PFSK-1 (cell line): ENCODE results near the gene LPAR1.

Source experiments
- FOXP2 ChIP-seq: optimal IDR thresholded peaks from 2 replicates; pipeline ENCODE3; 2011; ENCODE audit warnings: borderline replicate concordance, control low read depth, inconsistent platforms; ENCODE audit not compliant: insufficient read depth; ENCODE audit errors: extremely low read length, extremely low read depth
- POLR2AphosphoS5 ChIP-seq: IDR thresholded peaks from 2 replicates; pipeline ENCODE4 v1.6.1; 2012; ENCODE audit warnings: low read depth, mild to moderate bottlenecking, control low read depth, low read length, moderate library complexity
- REST ChIP-seq, 2 experiments: IDR thresholded peaks; 2 replicates each; pipeline versions ENCODE4 v1.6.1 to v1.8.0; 2011 to 2012; ENCODE audit warnings: low read depth in 2 of 2, low read length in 2 of 2, control low read depth in 1 of 2, inconsistent platforms in 1 of 2, mild to moderate bottlenecking in 1 of 2, moderate library complexity in 1 of 2; ENCODE audit not compliant: insufficient read depth in 1 of 2
- SIN3A ChIP-seq: IDR thresholded peaks from 2 replicates; pipeline ENCODE4 v1.6.1; 2012; ENCODE audit warnings: mild to moderate bottlenecking, low read length, moderate library complexity, borderline replicate concordance; ENCODE audit not compliant: insufficient read depth
- TAF1 ChIP-seq: IDR thresholded peaks from 2 replicates; pipeline ENCODE4 v1.6.1; 2012; ENCODE audit warnings: low read length, control low read depth, borderline replicate concordance; ENCODE audit not compliant: insufficient read depth

Gene LPAR1

GRCh38 chr9:111016016-111016415, 22.3 kb downstream of the LPAR1 start:
- TF ChIP-seq FOXP2 = no peak
- no peak for TF ChIP-seq SIN3A
- no peak for TF ChIP-seq REST (IDR thresholded peaks at IDR 0.05; ENCODE audit: insufficient read depth in 1 of 2, low read depth in 2 of 2, low read length in 2 of 2)

- TF ChIP-seq SIN3A (no peak), FOXP2 (no peak), POLR2AphosphoS5 (no peak), REST (IDR thresholded peaks at IDR 0.05; ENCODE audit: insufficient read depth in 1 of 2, low read depth in 2 of 2, low read length in 2 of 2) (no peak), TAF1 (no peak)
Observed at GRCh38 chr9:111013707-111014106, 24.6 kb downstream of the LPAR1 start.

GRCh38 chr9:111013250-111013649, 25.0 kb downstream of the LPAR1 start:
- TF ChIP-seq POLR2AphosphoS5 (no peak), FOXP2 (no peak), TAF1 (no peak), SIN3A (no peak), REST (IDR thresholded peaks at IDR 0.05; ENCODE audit: insufficient read depth in 1 of 2, low read depth in 2 of 2, low read length in 2 of 2) (no peak)

- no peak for TF ChIP-seq TAF1
- TF ChIP-seq FOXP2 = no peak
- no peak for TF ChIP-seq SIN3A
- no peak for TF ChIP-seq POLR2AphosphoS5
- TF ChIP-seq REST (IDR thresholded peaks at IDR 0.05; ENCODE audit: insufficient read depth in 1 of 2, low read depth in 2 of 2, low read length in 2 of 2) = no peak
Observed at GRCh38 chr9:111008158-111009075, 29.9 kb downstream of the LPAR1 start.
